A549 (cell line): ENCODE results near the gene MRPL42.

Experiments used
- CTCF ChIP-seq: fragments of >200 bp; sonication (Bioruptor Twin); formaldehyde crosslinking; IDR thresholded peaks from 3 replicates; pipeline ENCODE4 v1.5.1; 2016
- POLR2A ChIP-seq: IDR thresholded peaks from 2 replicates; pipeline ENCODE4 v1.6.1; 2012; ENCODE audit warnings: mild to moderate bottlenecking, low read length
- SMC3 ChIP-seq: fragments of >200 bp; sonication (Bioruptor Twin); formaldehyde crosslinking; IDR thresholded peaks from 3 replicates; pipeline ENCODE4 v1.6.1; 2018; ENCODE audit warnings: inconsistent platforms

DNA sequence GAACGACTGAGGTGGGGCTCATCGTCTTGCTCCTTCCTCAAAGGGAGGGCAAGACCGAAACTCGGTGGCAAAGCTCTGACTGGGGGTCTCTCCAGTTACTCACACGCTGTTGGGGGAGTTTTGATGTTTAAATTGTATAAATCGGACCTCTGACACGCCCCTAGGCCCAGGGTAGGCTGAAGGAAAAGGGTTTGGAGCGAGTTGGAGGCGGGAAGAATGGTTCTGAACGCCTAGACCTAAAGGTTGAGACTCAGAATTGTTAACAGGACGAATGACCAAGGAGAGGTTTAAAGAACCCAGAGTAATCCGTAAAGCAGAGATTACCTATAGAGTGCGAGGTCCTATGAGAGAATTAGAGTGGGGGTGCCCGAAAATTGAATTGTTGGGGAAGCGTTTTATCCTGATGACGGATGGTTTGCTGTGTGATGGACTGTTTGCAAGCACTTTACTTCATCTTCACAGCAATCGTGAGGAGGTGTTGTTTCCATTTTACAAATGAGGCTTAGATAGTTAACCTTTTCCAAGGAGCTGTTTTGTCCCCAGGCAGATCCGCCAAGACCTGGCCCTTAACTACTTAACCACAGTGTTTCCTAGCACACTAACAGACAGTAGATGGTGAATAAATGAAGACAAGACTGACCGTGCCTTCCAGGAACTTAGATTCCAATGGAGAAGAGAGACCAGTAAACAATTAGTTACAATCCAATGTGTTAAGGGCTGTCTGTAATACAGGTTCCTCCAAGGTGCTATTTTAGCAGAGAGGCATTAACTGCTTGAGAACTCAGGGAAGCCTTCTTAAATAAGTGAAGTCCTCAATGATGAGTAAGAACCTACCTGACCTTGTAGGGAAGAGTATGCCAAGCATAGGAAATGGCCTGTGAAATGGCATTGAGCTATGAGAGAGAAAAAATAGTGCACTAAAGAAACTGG, 24.6 kb upstream of the MRPL42 start:
- TF ChIP-seq POLR2A, result no peak
- no peak for TF ChIP-seq CTCF
- TF ChIP-seq SMC3, result no peak
